ENCODE measurements around the gene CSGALNACT2. TPM values are rescaled to one million over a fixed set of nuclear protein-coding genes. Genes with fewer than 3 reads are reported as not detected.

Gene CSGALNACT2
- total and polyA plus RNA-seq, 2 experiments from 2014 or later: 17.4 to 27.8 TPM

DNA sequence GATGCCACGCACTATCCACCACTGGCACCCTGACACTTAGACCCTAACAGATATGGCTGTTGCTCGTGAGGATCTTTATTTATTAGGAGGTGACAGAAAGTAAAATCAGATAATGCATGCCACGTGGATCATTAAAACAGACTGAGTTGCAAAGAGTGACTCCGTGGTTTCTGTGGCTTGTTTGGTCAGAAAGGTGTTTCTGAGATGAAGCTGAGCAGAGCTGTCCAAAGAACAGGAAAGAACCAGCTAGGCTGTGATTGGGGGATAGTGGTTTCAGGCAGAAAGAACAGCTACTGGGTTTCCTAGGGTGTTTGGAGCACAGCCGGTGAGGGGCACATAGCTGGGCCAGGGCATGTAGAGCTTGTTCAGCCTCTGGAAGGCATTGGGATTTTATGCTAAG is 34.4 kb downstream of the CSGALNACT2 start:
- H4K20me1 ChIP-seq (ENCODE audit: insufficient read depth): no peaks in the 10 kb centered on the region
- H3K9me2 ChIP-seq (ENCODE audit: insufficient read depth): no peaks in the 10 kb centered on the region
- H3K4me3 ChIP-seq: no peak overlapping the region
- in situ Hi-C loops (cut with MboI): no loop called here
- TF ChIP-seq EZH2phosphoT487 (IDR thresholded peaks at IDR 0.05; ENCODE audit: insufficient read depth, low read depth): no peak
- no peak for TF ChIP-seq EZH2 (IDR thresholded peaks at IDR 0.05; ENCODE audit: insufficient read depth, poor library complexity, severe bottlenecking)
- peaks cover 25% of the 10 kb centered on the region for H3F3A ChIP-seq (ENCODE audit: insufficient read depth)
- DNase-seq: no peak
- H3K9ac ChIP-seq: no peak overlapping the region
- H2AFZ ChIP-seq: no peak overlapping the region
- peaks cover 11% of the 10 kb centered on the region; the same call in 1 of the 2 replicates for H3K36me3 ChIP-seq (ENCODE audit: low read depth)
- H3K79me2 ChIP-seq (ENCODE audit: insufficient read depth): peaks cover 31% of the 10 kb centered on the region
- no peaks in the 10 kb centered on the region for H3K9me3 ChIP-seq (ENCODE audit: low read depth)
- no peaks in the 10 kb centered on the region for H3K27me3 ChIP-seq (replicated peaks; ENCODE audit: insufficient read depth)
- WGBS, 2 experiments (ENCODE audit: low coverage in 1 of 2, low lambda C conversion rate in 2 of 2, missing lambda C conversion rate in 2 of 2): 85% methylated on average over 5 of the region's 5 CpGs
- no peak overlapping the region; the same call in 1 of the 2 replicates for H3K27ac ChIP-seq
- H3K4me2 ChIP-seq (ENCODE audit: unreplicated experiment): no peak overlapping the region
- peaks cover 13% of the 10 kb centered on the region for H3K4me1 ChIP-seq (ENCODE audit: insufficient read depth)

DNA sequence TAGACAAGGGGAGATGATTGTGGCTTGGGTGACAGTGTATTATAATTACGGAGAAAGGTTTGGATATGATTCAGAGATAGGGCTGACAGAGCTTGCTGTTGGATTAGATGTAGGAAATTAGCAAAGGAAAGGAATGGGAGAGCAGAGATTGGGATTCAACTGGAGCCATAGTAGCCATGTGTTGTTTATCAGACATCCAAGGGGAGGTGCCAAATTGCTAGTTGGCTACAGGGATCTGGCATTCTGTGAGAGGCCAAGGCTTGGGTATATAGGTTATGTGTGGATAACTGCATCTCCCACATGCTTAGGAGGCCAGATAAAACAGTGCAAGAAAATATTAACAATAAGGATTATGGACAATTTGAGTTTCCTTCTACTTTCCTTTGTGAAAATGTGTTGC is 34.9 kb downstream of the CSGALNACT2 start:
- Histone ChIP-seq H3K9me3 (ENCODE audit: low read depth) (no peaks in the 10 kb centered on the region), H3K79me2 (ENCODE audit: insufficient read depth) (peaks cover 31% of the 10 kb centered on the region), H3K4me3 (no peak overlapping the region), H3K4me1 (ENCODE audit: insufficient read depth) (peaks cover 13% of the 10 kb centered on the region), H3K27me3 (replicated peaks; ENCODE audit: insufficient read depth) (no peaks in the 10 kb centered on the region), H3K27ac (no peak overlapping the region), H3K4me2 (ENCODE audit: unreplicated experiment) (no peak overlapping the region), H3K9me2 (ENCODE audit: insufficient read depth) (no peaks in the 10 kb centered on the region), H3F3A (ENCODE audit: insufficient read depth) (peaks cover 25% of the 10 kb centered on the region), H3K36me3 (ENCODE audit: low read depth) (peaks cover 15% of the 10 kb centered on the region; the same call in 1 of the 2 replicates), H4K20me1 (ENCODE audit: insufficient read depth) (no peaks in the 10 kb centered on the region), H2AFZ (no peak overlapping the region), H3K9ac (no peak overlapping the region)
- in situ Hi-C loops (cut with MboI): no loop called here
- DNase-seq: no peak
- 89 to 97% methylated on average over 1 of the region's 1 CpG for WGBS, 2 experiments (ENCODE audit: low coverage in 1 of 2, low lambda C conversion rate in 2 of 2, missing lambda C conversion rate in 2 of 2)
- TF ChIP-seq EZH2 (IDR thresholded peaks at IDR 0.05; ENCODE audit: insufficient read depth, poor library complexity, severe bottlenecking) (no peak), EZH2phosphoT487 (IDR thresholded peaks at IDR 0.05; ENCODE audit: insufficient read depth, low read depth) (no peak)

DNA sequence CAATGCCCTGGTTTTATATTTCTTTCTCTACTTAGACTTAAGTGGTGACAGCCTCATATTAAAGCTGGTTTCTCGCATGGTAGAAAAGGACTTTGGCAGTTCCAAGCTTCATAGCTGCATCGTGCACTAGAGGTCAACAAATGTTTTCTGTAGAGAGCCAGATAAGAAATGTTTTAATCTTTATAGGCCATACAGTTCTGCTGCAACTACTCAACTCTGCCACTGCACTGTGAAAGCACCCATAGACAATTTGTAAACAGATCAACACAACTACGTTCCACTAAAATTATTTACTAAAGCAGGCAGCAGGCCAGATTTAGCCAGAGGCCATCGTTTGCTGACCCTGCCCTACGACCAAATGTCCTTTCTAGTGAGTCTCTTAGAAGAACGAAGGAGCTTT is 36.7 kb downstream of the CSGALNACT2 start:
- no peak overlapping the region for H3K4me3 ChIP-seq
- peaks cover 18% of the 10 kb centered on the region for H3K36me3 ChIP-seq (ENCODE audit: low read depth)
- WGBS, 2 experiments (ENCODE audit: low coverage in 1 of 2, low lambda C conversion rate in 2 of 2, missing lambda C conversion rate in 2 of 2): 91 to 96% methylated on average over 6 of the region's 6 CpGs
- no peaks in the 10 kb centered on the region for H3K9me2 ChIP-seq (ENCODE audit: insufficient read depth)
- no peak for DNase-seq
- H3K4me2 ChIP-seq (ENCODE audit: unreplicated experiment): no peak overlapping the region
- H4K20me1 ChIP-seq (ENCODE audit: insufficient read depth): no peaks in the 10 kb centered on the region
- H2AFZ ChIP-seq: no peak overlapping the region
- no peaks in the 10 kb centered on the region for H3K9me3 ChIP-seq (ENCODE audit: low read depth)
- in situ Hi-C loops (cut with MboI): no loop called here
- H3F3A ChIP-seq (ENCODE audit: insufficient read depth): peaks cover 22% of the 10 kb centered on the region
- no peak overlapping the region for H3K27ac ChIP-seq
- TF ChIP-seq EZH2phosphoT487 (IDR thresholded peaks at IDR 0.05; ENCODE audit: insufficient read depth, low read depth) (no peak), EZH2 (IDR thresholded peaks at IDR 0.05; ENCODE audit: insufficient read depth, poor library complexity, severe bottlenecking) (no peak)
- no peak overlapping the region for H3K9ac ChIP-seq
- H3K27me3 ChIP-seq (replicated peaks; ENCODE audit: insufficient read depth): no peaks in the 10 kb centered on the region
- H3K79me2 ChIP-seq (ENCODE audit: insufficient read depth): peaks cover 39% of the 10 kb centered on the region
- peaks cover 13% of the 10 kb centered on the region for H3K4me1 ChIP-seq (ENCODE audit: insufficient read depth)

DNA sequence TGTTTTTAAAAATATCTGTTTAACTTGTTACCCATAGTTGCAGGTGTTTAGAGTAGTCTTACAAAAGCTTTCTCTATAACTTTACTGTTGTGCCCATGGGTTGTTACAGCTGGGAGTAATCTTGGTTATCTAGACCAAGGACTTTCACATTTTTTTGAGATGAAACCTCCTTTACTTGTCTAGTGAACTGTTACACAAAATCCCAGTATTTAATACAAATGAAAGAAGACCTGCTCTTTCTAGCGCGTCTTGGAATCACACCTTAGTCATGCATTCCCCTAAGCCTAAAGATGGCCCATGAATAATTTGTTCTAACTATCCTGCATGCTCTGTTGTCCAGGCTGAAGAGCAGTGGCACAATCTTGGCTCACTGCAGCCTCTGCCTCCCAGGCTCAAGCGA is 38.0 kb downstream of the CSGALNACT2 start:
- TF ChIP-seq EZH2 (IDR thresholded peaks at IDR 0.05; ENCODE audit: insufficient read depth, poor library complexity, severe bottlenecking) (no peak), EZH2phosphoT487 (IDR thresholded peaks at IDR 0.05; ENCODE audit: insufficient read depth, low read depth) (no peak)
- H3K36me3 ChIP-seq (ENCODE audit: low read depth): peaks cover 24% of the 10 kb centered on the region
- H3K4me3 ChIP-seq: no peak overlapping the region
- H3K27me3 ChIP-seq (replicated peaks; ENCODE audit: insufficient read depth): no peaks in the 10 kb centered on the region
- H3K9me2 ChIP-seq (ENCODE audit: insufficient read depth): no peaks in the 10 kb centered on the region
- H3F3A ChIP-seq (ENCODE audit: insufficient read depth): peaks cover 11% of the 10 kb centered on the region; the same call in 1 of the 2 replicates
- H3K79me2 ChIP-seq (ENCODE audit: insufficient read depth): peaks cover 39% of the 10 kb centered on the region
- H3K9ac ChIP-seq: no peak overlapping the region
- H2AFZ ChIP-seq: no peak overlapping the region
- WGBS, 2 experiments (ENCODE audit: low coverage in 1 of 2, low lambda C conversion rate in 2 of 2, missing lambda C conversion rate in 2 of 2): 98 to 99% methylated on average over 3 of the region's 3 CpGs
- H3K4me2 ChIP-seq (ENCODE audit: unreplicated experiment): no peak overlapping the region
- DNase-seq: no peak
- H3K9me3 ChIP-seq (ENCODE audit: low read depth): no peaks in the 10 kb centered on the region
- no peak overlapping the region for H3K27ac ChIP-seq
- H3K4me1 ChIP-seq (ENCODE audit: insufficient read depth): peaks cover 7% of the 10 kb centered on the region
- in situ Hi-C loops (cut with MboI): no loop called here
- no peaks in the 10 kb centered on the region for H4K20me1 ChIP-seq (ENCODE audit: insufficient read depth)

DNA sequence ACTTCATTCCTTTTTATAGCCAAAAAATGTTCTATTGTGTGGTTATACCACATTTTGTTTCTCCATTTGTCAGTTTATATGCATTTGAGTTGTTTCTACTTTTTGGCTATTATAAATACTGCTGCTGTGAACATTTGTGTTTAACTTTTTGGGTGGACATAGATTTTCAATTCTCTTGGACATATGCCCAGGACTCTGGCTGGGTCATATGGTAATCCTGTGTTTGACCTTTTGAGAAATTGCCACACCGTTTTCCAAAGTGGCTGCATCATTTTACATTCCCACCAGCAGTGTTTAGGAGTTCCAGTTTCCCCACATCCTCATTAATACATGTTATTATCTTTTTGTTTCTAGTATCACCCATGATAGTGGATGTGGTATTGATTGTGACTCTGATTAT is 39.4 kb downstream of the CSGALNACT2 start:
- no peak overlapping the region for H3K9ac ChIP-seq
- no peak for DNase-seq
- no peaks in the 10 kb centered on the region for H3K9me2 ChIP-seq (ENCODE audit: insufficient read depth)
- no peak overlapping the region for H3K4me3 ChIP-seq
- no peaks in the 10 kb centered on the region for H3K9me3 ChIP-seq (ENCODE audit: low read depth)
- peaks cover 39% of the 10 kb centered on the region for H3K79me2 ChIP-seq (ENCODE audit: insufficient read depth)
- no peaks in the 10 kb centered on the region for H3K4me1 ChIP-seq (ENCODE audit: insufficient read depth)
- TF ChIP-seq EZH2phosphoT487 (IDR thresholded peaks at IDR 0.05; ENCODE audit: insufficient read depth, low read depth): no peak
- no peak for TF ChIP-seq EZH2 (IDR thresholded peaks at IDR 0.05; ENCODE audit: insufficient read depth, poor library complexity, severe bottlenecking)
- H3K36me3 ChIP-seq (ENCODE audit: low read depth): peaks cover 24% of the 10 kb centered on the region
- H3K4me2 ChIP-seq (ENCODE audit: unreplicated experiment): no peak overlapping the region
- 90 to 95% methylated on average over 1 of the region's 1 CpG for WGBS, 2 experiments (ENCODE audit: low coverage in 1 of 2, low lambda C conversion rate in 2 of 2, missing lambda C conversion rate in 2 of 2)
- H3F3A ChIP-seq (ENCODE audit: insufficient read depth): no peaks in the 10 kb centered on the region
- no peaks in the 10 kb centered on the region for H4K20me1 ChIP-seq (ENCODE audit: insufficient read depth)
- H2AFZ ChIP-seq: no peak overlapping the region
- H3K27me3 ChIP-seq (replicated peaks; ENCODE audit: insufficient read depth): no peaks in the 10 kb centered on the region
- no peak overlapping the region for H3K27ac ChIP-seq
- in situ Hi-C loops (cut with MboI): no loop called here

All from GM23248 (cell line).